NCI-H446 (cell line): Measurements from ENCODE around the gene TMEM217.

Source experiments
- DNase-seq, 2 experiments: peaks; one replicate each; lab custom pipeline; 2025; lab: John Stamatoyannopoulos, UW

Gene TMEM217

GRCh38 chr6:37280162-37280887 is 22.4 kb upstream of the TMEM217 start:
- DNase-seq, result no peak

DNA sequence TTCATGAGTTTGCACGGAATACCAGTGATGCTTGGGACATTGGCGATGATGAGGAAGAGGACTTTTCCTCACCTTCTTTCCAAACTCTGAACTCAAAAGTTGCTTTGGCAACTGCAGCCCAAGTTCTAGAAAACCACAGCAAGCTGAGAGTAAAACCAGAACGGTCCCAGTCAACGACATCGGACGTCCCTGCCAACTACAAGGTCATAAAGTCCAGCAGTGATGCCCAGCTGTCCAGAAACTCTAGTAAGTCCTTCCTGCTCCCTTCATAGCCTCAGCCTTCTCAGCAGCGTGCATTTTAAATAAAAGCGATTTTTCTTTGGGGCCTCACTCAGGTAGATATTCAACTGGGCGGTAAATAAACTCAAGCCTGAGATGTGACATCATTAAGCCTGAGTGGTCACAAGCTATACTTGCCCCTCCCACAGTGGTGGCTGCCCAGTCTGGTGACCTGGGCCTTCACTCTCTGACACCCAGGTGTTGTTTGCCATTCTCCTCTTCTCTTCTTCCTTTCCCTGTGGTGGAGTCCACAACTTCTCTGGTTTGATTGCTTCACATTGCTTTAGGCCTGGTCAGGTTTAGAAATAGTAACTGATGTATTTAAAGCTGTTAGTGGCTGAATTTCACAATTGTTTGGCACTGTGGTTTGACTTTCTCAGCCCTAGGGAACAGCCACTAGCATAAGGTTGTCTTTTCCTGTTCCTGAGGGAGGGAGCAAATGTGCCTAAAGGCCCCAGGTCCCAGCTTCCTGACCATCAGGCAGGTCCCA is 21.6 kb upstream of the TMEM217 start:
- DNase-seq, result no peak

- no peak for DNase-seq
These were observed 19.1 kb upstream of the TMEM217 start for GRCh38 chr6:37277001-37277409.

GRCh38 chr6:37275350-37275749 is 17.4 kb upstream of the TMEM217 start:
- DNase-seq, result no peak

- DNase-seq, result no peak
These were observed 15.7 kb upstream of the TMEM217 start for GRCh38 chr6:37273690-37274089.

GRCh38 chr6:37272834-37273566 is 15.1 kb upstream of the TMEM217 start:
- no peak for DNase-seq

- DNase-seq, result no peak
These were observed 11.2 kb upstream of the TMEM217 start for GRCh38 chr6:37269105-37269504.

- no peak for DNase-seq
These were observed 7.9 kb upstream of the TMEM217 start for GRCh38 chr6:37265860-37266259.

DNA sequence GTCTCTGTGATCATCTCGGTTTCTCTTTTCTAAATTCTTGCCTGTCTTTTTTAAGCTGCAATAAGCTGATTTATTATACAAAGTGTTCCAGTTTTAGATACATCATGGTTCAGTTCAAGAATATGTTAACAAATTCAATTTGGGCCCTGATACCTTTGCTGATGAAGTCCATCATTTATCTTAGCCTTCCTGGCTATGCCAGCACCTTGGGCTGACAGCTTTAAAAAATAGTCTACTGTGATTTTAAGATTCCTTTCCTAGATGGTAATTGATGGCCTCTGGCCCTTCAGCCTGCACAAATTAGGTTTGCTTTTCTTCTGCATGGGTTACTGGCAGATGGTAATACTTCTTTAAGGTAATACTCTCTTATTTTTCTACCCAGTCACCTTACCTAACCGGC is 7.1 kb upstream of the TMEM217 start:
- no peak for DNase-seq

DNA sequence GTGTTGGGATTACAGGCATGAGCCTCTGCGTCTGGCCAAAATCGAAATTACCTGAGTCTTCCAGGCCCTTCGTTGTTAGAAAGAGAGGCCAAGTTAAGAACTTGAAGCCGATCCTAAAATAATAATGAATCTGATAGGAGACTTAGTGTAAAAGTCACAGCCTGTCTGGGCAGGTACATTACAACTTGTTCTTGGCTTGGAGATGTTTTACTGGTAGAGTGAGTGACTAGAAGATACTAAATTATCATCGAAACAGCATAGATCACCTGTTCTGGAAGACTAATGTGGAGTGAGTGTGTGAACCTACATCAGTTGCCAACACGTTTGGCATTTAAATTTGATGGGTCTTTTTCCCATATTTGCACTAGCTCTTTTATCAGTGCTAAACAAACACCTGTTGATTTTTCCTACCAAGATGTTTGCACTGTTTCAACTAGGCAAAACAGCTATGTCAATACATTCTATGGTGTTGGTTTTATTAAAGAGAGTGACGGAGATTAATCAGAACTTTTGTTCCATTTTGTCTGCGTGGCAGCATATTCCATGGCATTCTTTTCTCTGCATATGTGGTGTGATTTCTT is 4.6 kb upstream of the TMEM217 start:
- no peak for DNase-seq

DNA sequence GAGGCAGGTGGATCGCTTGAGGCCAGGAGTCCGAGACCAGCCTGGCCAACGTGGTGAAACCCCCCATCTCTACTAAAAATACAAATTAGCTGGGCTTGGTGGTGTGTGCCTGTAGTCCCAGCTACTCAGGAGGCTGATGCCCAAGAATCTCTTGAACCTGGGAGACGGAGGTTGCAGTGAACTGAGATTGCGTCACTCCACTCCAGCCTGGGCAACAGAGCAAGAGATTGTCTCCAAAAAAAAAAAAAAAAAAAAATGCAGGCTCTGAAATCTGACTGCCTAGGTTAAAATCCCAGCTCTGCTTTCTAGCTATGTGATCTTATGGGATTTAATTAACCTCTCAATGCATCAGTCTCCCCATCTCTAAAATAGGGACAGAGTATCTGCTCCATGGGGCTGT is 3.3 kb upstream of the TMEM217 start:
- DNase-seq, result no peak

- no peak for DNase-seq
These were observed 2.5 kb upstream of the TMEM217 start for GRCh38 chr6:37260444-37260843.

GRCh38 chr6:37260040-37260439 is 2.1 kb upstream of the TMEM217 start:
- DNase-seq, result no peak

- no peak for DNase-seq
These were observed 1.2 kb upstream of the TMEM217 start for GRCh38 chr6:37259191-37259590.

GRCh38 chr6:37258405-37259105 is 611 bp upstream of the TMEM217 start:
- no peak for DNase-seq

- no peak for DNase-seq
These were observed 667 bp downstream of the TMEM217 start for GRCh38 chr6:37257320-37257633.

- no peak for DNase-seq
These were observed 1.1 kb downstream of the TMEM217 start for GRCh38 chr6:37256692-37257319.

DNA sequence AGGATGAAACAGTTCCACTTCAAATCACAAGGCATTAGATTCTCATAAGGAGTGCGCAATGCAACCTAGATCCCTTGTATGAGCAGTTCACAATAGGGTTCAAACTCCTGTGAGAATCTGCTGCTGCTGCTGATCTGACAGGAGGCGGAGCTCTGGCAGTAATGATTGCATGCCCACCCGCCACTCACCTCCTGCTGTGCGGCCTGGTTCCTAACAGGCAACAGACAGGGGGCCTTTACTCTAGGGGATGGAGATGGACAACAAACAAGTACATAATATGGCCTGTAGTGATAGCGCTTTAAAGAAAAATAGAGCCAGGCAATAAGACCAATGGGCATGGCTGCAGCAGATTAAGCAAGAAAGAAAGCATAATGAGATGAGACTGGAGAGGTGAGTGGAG is 3.1 kb downstream of the TMEM217 start:
- no peak for DNase-seq

DNA sequence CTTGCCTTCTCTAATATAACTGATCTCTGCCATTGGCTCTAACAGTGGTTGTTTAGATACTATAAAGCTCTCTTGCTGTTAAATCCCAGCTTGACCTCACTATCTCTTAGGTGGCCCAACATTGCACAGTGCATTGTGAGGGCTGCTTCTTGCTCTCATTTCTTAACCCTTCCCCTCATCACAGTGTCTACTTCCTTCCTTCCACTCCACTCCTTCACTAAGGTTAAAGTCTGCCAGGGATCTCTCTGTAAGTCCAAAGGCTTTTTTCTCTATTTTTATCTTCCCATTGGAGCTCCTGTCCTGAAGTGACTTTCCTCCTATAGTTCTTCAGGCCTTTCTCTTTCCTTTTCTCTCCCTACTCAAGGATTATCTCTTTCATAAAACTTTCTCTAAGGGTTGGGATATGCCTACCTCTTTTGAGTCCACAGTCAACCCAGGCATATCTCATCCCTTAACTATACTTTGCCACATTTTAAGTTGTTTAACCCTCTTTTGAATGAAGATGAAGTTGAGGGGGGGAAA is 4.4 kb downstream of the TMEM217 start:
- DNase-seq, result no peak

DNA sequence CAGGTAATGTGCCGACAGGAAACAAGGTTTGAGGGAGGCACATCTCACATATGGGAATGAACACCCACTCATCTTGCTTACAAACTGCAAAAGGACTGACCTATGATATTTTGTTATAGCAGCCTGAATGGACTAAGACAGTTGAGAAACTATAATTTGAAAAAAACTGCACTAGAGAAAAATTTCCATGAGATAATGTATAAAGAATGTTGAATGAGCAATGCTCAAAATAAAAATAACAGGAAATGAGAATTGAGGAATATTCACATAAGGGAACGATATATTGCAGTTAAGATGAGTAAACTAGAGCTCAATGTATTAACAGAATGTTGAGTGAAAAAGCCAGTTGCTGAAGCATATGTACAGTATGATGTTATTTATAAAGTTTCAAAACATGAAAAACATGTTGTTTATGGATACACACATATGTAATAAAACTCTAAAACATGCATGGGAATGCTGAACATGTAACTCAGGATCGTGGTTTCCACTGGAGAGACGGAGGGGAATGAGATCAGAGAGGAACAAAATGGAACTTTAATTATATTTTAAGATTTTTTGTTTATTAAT is 6.6 kb downstream of the TMEM217 start:
- DNase-seq, result no peak
